GM18907 (cell line): Measurements from ENCODE around the gene NAA11.

Experiments used
- ATAC-seq: cut with Tn5 transposase; IDR thresholded peaks from one replicate; pipeline ENCODE4 v1.9.1; 2021; ENCODE audit warnings: mild to moderate bottlenecking, moderate library complexity; ENCODE audit not compliant: unreplicated experiment

The NAA11 gene

DNA sequence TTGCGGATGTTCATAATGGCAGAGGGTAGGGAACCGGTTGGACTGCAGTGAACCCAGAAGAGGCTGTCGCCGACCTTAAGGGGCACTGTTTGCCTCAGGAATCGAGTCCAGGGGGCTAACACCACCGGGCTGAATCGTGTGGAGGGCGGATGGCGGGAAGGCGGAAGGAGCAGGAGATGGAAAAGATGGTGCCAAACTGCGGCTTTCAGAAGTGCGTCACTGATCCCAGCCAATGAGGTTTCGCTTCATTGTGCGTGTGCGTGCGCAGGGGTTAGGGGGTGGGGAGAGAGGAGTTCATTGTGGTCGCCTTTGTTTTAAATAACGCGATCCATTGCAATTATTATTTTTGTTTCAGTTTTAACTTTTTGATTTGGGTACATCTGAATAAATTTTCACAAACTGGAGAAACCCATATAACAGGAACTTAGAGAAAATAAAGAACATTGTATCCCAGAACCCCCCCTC, at the start of gene NAA11:
TSS of gene NAA11 (minus strand) at position 198 of the 465 bp plus-strand sequence. CDS start at position 14, 184 bp downstream.
- no peak for ATAC-seq

DNA sequence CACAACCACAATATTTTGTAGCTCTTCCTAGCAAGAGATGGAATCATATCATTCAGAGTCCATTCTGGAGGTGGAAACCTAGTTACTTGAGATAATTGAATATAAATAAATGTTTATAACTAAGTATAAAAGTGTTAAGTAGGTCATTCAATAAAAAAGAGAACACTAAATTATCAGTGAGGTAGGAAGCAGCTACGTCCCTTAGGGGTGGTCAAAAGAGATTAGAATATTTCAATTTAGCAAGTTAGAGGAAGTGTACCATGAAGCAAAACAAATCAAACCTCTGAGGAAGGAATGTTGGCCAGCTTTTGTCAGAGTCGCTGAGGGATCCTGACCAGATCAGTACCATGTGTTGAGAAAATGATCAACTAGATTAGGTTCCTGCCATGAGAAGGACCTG, 44.2 kb upstream of the NAA11 start:
- ATAC-seq, result no peak

DNA sequence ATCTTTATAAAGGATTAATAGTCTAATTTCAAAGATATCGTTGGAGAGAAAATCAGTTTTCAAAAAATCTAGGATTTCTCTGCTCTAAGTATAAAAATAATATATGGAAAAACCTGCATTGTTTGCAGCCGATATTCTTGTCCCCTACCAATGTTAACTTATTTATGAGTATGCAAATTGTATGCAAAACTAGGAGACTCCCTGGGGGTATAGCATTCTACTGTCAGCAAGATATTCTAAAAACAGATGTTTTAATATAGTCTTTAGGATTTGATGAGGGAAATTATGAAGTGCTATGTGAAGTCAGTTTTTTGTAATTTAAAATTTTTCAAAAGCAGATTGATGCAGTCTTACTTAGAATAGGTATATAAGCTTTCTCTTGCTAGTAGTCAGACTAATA, 41.2 kb upstream of the NAA11 start:
- ATAC-seq, result no peak

DNA sequence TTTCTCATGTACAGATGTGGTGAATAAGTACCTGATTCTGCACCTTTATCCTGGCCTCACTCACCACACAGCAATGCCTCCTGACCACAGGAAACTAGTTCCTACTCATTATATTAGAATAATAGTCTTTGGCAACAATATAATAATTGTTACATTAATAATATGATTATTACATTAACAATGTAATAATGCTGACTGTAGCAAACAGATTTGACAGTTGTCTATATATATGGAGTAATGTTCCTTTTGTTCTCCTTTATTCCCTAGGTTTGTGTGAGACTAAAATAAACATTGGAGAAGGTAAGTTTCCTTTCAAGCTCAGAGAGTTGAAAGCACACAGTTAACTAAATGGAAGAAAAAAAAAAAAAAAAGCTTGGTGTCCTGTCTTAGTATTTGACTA, 40.6 kb upstream of the NAA11 start:
- no peak for ATAC-seq

DNA sequence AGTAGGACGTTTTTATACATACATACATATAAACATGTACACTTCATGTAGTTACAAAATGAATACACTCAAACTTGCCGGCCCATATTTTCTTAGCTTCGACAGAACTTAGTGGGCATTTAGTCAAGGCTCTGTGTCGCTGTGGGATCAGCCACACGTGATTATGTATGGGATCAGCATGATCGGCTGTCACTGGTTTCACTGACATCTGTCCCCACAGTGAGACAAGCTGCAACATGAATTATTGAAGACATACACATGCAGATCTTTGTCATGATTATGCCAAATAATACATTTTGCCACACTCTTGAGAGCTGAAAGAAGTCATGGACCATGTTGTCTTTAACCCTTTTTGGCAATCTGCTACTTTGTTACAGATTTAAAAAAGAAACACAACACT, 38.2 kb upstream of the NAA11 start:
- ATAC-seq, result no peak

DNA sequence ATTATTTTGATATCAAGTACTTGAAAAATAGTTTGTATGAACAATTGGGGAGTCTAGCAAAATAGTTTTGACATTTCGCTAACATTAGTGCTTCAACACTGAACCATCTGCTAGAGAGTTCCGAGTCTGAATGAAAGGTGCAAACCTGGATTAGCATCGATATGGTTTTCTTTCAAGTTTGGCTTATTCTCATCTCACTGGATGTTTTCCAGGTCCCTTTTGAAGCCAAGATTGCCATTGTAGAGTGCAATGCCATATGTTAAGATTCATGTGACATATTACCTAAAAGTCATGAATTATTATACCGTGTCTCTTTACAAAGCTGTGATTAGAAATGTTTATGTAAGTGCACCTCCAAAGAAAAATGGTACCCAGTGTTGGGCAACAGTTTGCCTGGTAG, 36.8 kb upstream of the NAA11 start:
- no peak for ATAC-seq

DNA sequence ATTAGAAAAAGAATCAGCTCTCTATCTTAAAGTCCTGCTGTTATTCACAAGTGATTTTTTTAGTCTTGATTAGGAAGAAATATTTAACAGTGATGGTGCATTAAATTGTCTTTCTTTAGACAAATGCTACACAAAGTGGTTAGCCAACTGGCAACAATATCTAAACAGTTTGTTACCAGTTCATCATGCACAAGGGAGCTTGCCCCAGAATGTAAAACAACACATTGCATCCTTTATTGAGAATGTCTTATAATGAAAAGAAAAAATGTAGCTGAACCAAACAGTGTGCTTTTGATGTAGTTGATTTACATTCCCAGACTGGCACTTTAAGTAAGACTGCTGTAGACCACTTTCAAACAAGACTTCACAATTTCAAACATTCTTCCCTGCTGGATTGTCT, 34.1 kb upstream of the NAA11 start:
- no peak for ATAC-seq

DNA sequence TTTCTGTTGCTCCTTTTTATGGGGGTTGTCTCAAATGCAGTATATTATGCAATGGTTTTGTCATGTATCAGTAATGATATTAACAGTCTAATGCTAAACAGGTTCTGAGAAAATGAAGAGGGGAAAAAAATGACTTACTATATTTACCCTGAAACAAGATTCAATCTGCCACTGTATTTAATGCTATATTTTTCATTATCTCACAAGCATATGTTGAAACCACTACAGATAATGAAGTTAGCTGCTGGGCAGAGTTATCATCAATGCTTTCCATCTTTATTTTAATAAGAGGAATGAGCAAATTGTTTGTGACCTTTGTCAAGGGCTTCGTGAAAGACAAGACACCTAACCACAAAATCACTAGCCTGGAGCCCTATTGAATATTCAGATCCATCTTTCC, 32.6 kb upstream of the NAA11 start:
- ATAC-seq, result no peak

DNA sequence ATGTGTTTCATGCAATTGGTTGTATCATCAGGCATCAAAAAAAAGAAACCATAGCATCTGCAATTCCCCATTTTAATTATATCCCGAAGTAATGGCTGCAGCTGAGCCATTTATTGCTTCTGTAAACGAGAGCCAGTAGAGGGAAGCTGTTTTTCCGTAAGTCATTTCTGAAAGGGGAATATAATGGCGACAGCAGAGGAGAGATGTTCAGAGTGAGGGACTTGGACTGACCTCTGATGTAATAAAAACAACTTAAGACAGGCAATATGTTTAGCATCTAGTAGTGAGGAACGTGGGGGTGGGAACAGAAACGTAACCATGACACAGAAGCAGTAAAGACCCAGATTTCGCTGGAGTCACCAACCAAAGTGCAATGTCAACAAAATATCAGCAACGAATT, 31.5 kb upstream of the NAA11 start:
- no peak for ATAC-seq

DNA sequence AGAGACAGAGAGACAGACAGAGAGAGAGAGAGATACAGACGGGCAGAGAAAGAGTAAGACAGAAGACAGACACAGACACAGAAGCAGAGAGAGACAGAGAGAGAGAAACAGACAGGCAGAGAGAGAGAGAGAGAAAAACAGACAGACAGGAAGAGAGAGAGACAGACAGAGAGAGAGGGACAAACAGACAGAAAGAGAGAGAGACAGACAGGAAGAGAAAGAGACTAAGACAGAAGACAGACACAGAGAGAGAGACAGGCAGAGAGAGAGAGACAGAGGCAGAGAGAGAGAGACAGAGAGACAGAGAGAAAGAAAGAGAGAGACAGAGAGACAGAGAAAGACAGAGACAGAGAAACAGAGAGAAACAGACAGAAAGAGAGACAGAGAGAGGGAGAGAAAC, 27.2 kb upstream of the NAA11 start:
- no peak for ATAC-seq

DNA sequence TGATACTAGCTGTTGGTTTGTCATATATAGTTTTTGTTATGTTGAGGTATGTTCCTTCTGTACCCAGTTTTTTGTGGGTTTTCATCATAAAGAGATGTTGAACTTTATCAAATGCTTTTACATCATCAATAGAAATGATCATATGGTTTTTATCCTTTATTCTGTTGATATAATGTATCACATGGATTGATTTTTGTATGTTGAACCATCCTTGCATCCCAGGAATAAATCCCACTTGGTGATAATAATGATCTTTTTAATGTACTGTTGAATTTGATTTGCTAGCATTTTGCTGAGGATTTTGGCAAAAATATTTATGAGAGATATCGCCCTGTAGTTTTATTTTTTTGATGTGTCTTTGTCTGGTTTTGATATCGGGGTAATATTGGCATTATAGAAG, 22.5 kb upstream of the NAA11 start:
- ATAC-seq, result no peak

DNA sequence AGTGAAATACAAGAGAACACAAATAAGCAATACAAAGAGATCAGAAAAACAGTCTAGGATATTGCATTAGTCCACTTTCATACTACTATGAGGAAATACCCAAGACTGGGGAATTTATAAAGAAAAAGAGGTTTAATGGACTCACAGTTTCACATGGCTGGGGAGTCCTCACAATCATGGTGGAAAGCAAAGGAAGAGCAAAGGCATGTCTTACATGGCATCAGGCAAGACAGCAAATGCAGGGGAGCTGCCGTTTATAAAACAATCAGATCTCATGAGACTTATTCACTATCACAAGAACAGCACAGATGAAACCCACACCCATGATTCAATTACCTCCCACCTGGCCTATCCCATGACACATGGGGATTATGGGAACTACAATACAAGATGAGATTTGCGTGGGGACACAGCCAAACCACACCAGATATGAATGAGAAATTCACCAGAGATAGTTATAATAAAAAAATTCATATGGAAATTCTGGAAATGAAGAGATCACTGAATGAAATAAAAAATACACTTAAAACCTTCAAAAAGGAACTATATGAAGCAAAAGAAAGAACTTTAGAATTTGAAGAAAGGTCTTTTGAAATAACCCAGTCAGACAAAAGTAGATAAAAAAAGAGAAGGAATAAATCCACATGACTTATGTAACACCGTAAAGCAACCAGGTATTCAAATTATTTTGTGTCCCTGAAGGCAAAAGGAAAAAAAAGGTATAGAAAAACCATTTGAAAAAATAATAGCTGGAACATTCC, 16.2 kb upstream of the NAA11 start:
- no peak for ATAC-seq

DNA sequence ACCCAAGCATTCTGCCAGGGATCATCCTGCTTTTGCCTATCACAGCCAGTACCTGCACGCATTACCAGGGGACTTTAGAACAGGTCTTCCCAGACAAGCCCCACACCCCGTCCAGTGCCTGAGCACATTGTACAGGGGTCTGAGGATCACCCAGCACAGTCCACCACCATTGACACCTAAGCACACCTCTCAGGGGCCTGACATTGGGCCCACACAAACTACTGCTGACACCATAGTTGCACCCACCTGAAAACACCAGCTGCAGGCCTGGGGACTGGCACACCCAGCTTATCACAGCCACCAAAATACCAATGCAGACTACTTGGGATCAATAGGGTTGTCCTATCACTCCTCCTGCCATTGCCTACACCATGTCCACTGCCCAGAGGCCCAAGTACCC, 14.7 kb upstream of the NAA11 start:
- no peak for ATAC-seq

DNA sequence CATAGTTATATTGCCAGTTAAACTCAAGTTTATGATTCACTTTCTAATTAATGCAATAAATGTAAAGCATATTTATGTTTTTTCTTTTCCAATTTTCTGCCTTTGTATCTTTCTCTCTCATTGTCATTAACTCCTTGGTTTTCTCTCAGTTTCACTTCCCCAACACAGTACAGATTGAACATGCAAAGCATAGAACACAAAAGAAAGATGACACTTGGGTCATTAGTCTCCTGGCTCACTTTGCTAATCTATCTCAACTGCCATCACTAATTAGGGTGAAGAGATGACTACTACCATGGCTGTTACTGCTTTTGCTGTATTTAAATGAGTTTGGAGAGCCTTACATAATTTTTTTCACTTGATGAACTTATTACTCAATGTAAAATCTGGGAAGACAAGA, 12.3 kb upstream of the NAA11 start:
- ATAC-seq, result peak; percentile 77

DNA sequence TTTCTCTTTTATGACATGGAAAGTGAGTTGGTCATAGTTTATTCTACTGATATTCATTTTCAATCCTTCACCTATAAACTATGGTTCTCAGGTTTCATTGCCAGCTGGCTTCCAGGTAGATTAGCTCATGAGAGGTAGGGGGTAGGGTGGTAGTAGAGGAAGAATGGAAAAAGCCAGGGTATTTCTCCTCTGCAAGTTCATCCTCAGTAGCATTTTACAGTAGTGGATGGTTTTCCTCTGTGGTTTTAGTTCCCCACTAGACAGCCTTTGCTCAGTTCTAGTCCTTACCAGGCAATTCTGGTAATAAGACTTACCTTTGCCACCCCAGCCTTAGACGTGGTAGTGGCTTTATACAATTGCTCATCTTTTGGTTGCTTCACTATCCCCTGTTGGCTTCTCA, 8.9 kb upstream of the NAA11 start:
- ATAC-seq, result no peak

DNA sequence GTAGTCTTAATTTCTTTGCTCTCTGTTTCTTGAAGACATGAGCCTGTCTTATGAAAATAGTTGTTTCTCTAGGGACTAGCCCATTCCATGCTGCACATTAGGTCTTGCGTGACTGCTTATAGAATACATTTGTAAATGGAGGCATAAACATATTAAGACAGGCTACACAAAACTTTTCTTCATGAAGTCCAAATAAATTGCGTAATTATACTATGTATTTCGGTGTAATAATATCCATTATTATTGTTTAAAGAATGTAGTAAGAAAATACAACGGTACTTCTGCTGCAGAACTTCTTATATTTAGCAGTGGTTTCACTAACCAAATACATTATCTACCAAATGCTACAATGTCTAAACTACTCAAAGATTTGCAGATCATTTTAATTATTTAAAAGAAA, 8.5 kb upstream of the NAA11 start:
- ATAC-seq, result no peak

DNA sequence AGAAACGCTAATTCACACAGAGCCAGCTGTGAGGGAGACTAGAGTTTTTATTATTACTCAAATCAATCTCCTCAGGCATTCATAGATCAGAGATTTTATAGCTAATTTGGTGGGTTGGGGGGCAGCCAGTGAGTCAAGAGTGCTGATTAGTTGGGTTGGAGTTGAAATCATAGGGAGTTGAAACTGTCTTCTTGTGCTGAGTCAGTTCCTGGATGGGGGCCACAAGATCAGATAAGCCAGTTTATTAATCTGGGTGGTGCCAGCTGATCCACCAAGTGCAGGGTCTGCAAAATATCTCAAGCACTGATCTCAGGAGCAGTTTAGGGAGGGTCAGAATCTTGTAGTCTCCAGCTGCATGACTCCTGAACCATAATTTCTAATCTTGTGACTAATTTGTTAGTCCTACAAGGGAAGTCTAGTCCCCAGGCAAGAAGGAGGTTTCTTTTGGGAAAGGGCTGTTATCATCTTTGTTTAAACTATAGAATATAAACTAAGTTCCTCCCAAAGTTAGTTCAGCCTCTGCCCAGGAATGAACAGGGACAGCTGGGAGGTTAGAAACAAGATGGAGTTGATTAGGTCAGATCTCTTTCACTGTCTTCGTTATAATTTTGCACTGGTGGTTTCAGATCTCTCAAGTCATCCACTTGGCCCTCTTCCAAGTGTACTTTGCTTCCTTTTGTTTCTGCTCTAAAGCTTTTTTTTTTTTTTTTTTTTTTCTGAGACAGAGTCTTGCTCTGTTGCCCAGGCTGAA, 5.4 kb upstream of the NAA11 start:
- ATAC-seq, result no peak

DNA sequence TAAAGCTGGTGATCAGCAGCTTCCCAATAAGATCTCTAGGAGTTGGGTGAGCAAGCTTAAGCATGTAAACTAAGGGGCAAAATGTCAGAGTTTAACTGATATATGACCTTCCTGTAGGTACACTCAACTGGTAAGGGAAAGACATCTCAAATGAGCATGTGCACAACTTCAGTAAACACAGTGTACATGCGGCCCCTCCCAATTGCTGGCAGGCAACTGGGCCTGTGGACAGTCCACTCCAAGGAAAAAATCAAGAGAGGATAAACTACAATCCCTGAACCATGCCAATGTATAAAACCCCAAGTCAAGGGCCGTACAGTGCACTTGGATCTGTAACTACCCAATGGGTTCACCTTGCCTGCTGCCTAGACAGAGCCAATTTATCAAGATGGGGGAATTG, 4.9 kb upstream of the NAA11 start:
- no peak for ATAC-seq

DNA sequence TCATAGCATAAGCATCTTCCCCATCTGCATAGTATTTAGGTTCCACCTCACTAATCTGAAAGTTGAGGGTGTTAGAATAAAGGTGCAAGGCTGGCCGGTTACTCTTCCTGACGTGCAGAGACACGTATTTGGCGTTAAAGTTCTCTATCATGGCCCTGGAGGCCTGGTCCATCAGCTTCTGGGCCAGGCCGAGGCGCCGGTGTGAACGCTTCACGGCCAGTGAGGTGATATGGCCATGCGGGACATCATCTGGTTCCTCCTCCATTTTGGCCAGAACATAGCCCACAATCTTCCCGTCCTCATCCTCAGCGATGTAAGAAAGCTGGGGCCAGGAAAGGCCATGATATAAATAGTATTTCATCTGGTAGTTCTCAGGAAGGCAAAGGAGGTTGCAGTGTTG, 425 bp downstream of the NAA11 start:
- ATAC-seq, result no peak

DNA sequence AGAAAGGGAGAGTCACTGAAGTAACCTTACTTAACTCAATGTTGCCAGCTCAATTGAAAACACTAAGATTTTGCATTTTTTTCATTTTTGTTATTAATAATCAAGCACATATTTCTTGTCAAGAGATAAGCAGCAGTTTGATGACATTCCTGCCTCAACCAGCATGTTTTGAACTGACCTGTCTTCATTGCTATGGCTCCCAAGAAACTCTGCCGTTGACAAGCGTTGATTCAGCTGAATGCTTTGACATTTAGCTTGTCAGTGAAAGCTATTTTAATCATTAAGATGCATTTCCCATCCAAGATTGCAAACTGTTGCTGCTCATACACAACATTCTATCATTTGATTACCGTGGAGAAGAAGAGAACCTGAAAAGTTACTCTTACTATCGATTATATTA, 5.9 kb downstream of the NAA11 start:
- no peak for ATAC-seq

DNA sequence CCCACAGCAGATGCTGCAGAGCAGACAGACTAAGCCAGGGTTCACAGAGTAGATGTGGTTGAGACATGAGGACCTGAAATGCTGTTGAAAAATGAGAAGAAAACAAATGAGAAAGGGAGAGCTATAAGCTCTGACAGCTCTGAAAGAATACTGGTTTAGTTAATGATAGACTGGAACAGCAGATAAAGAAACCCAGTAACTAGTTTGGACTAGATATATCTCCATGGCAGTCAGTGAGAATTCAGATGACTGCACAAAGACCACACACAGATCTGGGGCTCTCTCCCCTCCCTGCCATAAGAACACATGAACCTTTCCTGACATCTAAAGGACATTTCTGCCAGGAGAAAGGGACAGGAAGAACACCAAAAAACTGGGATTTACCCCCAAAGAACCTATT, 8.2 kb downstream of the NAA11 start:
- ATAC-seq, result no peak

DNA sequence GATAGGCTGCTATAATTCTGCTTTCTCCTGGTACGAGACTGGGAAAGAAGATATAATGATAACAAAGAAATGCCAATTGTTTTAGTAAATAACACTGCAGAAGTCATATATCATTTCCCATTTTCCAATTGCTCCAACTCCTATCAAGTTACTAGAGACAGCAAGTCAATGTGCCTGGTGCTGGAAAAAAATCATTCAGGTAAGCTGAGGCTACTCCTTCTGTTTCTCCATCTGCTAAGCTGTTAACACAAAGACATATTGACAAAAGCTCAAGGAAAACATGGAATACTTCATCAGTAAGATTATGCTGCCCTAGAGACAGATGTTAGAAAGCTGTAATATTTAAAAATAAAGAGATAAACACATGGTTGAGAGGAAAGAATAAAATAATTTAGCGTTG, 10.0 kb downstream of the NAA11 start:
- no peak for ATAC-seq

DNA sequence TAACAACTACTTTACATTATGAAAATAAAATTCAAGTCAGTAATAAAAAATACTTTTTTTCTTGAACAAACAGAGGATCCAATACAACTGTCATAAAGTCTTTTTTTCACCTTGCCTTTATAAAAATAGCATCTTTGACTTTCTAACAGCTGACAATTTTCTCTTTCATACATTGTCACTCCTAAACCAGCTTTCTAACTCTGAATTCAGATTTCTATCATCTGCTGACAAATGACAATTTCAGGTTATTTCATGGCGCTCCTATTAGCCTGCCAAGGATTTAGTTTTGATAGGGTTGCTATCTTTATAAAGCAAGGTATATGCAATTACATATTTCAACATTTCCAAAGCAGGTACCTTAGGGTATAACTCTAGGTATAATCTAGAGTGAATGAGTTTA, 14.6 kb downstream of the NAA11 start:
- no peak for ATAC-seq
